ENCODE results near the gene RUNX2.

Gene RUNX2

DNA sequence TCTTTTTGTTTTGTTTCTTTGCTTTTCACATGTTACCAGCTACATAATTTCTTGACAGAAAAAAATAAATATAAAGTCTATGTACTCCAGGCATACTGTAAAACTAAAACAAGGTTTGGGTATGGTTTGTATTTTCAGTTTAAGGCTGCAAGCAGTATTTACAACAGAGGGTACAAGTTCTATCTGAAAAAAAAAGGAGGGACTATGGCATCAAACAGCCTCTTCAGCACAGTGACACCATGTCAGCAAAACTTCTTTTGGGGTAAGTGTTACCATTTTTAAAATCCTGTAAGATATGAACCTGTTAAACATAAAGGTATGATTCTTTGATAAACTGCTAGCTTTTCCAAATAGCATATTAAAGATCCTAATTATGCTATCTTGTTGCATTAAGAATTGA is 393 bp downstream of the RUNX2 start:
- peaks cover 0 to 8% (median 2%) of the 10 kb centered on the region in 10 experiments; a peak in 6 of 20 replicates for H3K4me1 ChIP-seq

DNA sequence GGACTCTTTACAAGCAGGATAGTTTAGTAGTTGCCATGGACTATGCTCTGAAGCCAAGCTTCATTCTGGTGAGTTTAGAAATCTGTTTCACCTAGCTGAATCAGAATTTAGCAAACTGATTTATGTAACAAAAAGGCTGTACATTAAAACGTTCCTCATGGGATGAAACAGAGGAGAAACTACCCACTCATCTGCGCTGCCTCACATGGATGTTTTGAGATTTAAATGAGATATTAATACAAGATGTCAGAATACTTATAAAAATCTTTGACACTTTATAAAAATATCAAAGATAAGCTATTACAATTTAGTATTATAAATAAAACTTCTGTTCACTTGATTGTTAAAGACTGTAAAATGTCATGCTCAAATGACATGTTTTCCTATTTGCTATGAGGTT is 16.8 kb downstream of the RUNX2 start:
- no peaks in the 10 kb centered on the region for H3K9me3 ChIP-seq (replicated peaks in 1 of 11)
- no peak overlapping the region for H3K27ac ChIP-seq
- H3K4me3 ChIP-seq: no peak overlapping the region
- no peak overlapping the region for H3K9ac ChIP-seq
- H3K4me1 ChIP-seq: no peaks in the 10 kb centered on the region
- no peak for TF ChIP-seq Cebpa-rat (IDR thresholded peaks at IDR 0.05)
- H3K4me2 ChIP-seq: no peak overlapping the region
- no peaks in the 10 kb centered on the region for H3K36me3 ChIP-seq
- H3K27me3 ChIP-seq: no peaks in the 10 kb centered on the region
- H4K20me1 ChIP-seq: no peaks in the 10 kb centered on the region

More for the DNA sequence above, 393 bp downstream of the RUNX2 start:
- no peaks in the 10 kb centered on the region for H3K36me3 ChIP-seq
- H3K4me2 ChIP-seq: no peak overlapping the region
- H4K20me1 ChIP-seq: no peaks in the 10 kb centered on the region
- H3K9me3 ChIP-seq (replicated peaks in 1 of 11): no peaks in the 10 kb centered on the region
- no peak for TF ChIP-seq Cebpa-rat (IDR thresholded peaks at IDR 0.05)
- no peak overlapping the region for H3K4me3 ChIP-seq
- no peak overlapping the region for H3K9ac ChIP-seq
- H3K27me3 ChIP-seq: no peaks in the 10 kb centered on the region
- H3K27ac ChIP-seq: no peak overlapping the region

DNA sequence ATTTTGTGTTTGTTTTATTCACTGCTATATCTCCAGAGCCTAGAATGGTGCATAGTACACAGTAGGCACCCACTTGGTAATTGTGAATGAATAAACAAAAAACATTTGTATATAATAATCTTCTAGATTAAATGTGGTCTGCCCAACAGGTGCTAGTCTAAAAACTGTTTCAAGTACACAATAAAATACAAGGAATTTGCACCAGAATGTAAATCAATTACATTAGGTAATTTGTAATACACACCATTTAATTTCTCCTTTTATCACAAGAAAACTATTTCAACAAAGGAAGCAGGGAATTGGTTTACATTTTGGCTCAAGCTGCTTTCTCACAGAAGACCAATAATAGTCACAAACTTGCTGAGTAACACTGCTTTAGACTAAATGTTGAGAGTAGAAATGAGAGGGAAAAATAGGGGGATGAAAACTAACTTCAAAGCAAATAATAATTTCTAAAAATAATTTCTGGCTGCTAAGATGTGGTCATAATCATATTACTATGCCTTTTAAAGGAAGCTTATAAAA is 22.1 kb downstream of the RUNX2 start:
- Histone ChIP-seq H3K4me1 (peaks cover 0 to 5% (median 0%) of the 10 kb centered on the region in 10 experiments; a peak in 2 of 20 replicates), H3K4me3 (no peak overlapping the region), H3K9ac (no peak overlapping the region), H3K27me3 (no peaks in the 10 kb centered on the region), H3K9me3 (replicated peaks in 1 of 11) (no peaks in the 10 kb centered on the region), H3K4me2 (no peak overlapping the region), H4K20me1 (no peaks in the 10 kb centered on the region), H3K27ac (no peak overlapping the region), H3K36me3 (no peaks in the 10 kb centered on the region)
- no peak for TF ChIP-seq Cebpa-rat (IDR thresholded peaks at IDR 0.05)

DNA sequence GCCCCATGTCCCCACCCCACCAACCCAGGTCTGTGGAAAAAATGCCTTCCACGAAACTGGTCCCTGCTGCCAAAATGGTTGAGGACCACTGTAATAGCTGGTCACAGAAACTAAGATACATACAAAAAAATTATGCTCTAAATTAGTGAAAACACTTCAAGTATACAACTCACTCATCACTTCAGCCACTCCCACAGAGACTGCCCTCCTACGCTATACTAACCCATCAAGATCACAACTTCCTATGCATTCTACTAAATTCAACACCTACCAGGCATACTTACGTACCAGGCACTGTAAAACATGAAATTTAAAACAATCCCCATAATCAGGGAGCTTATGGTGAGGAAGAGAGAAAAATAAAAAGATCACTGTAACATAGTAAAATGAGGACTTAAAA is 22.9 kb downstream of the RUNX2 start:
- no peak for TF ChIP-seq Cebpa-rat (IDR thresholded peaks at IDR 0.05)
- H3K9ac ChIP-seq: no peak overlapping the region

DNA sequence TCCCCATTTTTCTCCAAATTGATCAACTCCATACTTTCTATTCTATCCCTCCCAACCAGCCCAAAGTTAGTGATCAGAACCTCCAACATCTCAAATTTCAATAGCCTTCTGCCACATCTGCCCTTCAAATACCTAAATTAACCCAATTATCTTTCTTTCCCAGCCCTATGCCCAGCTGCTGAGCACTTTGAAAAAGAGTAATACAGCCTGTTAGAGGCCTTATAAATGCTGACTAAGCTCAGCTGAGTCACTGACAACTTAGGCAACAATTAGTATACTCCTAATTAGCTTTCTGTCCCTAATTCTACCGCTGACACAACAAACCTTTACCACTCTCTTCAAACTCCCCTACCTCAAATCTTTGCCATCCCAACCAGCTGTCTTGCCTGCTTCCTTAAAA is 23.5 kb downstream of the RUNX2 start:
- no peaks in the 10 kb centered on the region for H3K27me3 ChIP-seq

More for the DNA sequence above, 22.9 kb downstream of the RUNX2 start:
- no peaks in the 10 kb centered on the region for H4K20me1 ChIP-seq
- no peaks in the 10 kb centered on the region for H3K27me3 ChIP-seq
- peaks cover 0 to 5% (median 0%) of the 10 kb centered on the region in 10 experiments; a peak in 2 of 20 replicates for H3K4me1 ChIP-seq
- H3K27ac ChIP-seq: no peak overlapping the region
- H3K4me3 ChIP-seq: no peak overlapping the region
- H3K36me3 ChIP-seq: no peaks in the 10 kb centered on the region
- H3K4me2 ChIP-seq: no peak overlapping the region
- no peaks in the 10 kb centered on the region for H3K9me3 ChIP-seq (replicated peaks in 1 of 11)

DNA sequence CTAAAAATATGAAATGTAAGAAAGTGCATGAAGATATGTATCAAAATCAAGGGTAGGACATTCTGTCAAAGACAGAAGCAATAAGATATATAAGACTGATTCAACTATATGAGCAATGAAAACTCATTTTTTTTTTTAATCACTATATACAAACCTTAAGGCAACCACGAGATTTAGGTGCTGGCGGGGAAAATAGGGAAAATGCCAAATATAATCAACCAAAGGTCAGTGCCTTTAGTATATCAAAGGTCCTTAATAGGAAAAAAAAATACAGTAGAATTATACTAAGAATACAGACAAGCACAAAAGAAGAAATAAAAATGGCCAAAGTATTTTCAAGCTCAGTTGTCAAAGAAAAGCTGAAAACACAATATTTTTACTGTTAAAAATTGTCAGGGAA is 25.5 kb downstream of the RUNX2 start:
- H3K9me3 ChIP-seq (replicated peaks in 1 of 11): no peaks in the 10 kb centered on the region
- no peaks in the 10 kb centered on the region for H4K20me1 ChIP-seq
- no peaks in the 10 kb centered on the region for H3K36me3 ChIP-seq
- no peaks in the 10 kb centered on the region for H3K27me3 ChIP-seq
- no peak for TF ChIP-seq Cebpa-rat (IDR thresholded peaks at IDR 0.05)
- H3K4me2 ChIP-seq: no peak overlapping the region
- no peak overlapping the region for H3K4me3 ChIP-seq
- H3K9ac ChIP-seq: no peak overlapping the region
- peaks cover 0 to 5% (median 0%) of the 10 kb centered on the region in 10 experiments; a peak in 2 of 20 replicates for H3K4me1 ChIP-seq
- H3K27ac ChIP-seq: no peak overlapping the region

More for the DNA sequence above, 23.5 kb downstream of the RUNX2 start:
- no peak for TF ChIP-seq Cebpa-rat (IDR thresholded peaks at IDR 0.05)
- Histone ChIP-seq H3K36me3 (no peaks in the 10 kb centered on the region), H3K9me3 (replicated peaks in 1 of 11) (no peaks in the 10 kb centered on the region), H3K4me2 (no peak overlapping the region), H3K9ac (no peak overlapping the region), H3K4me1 (peaks cover 0 to 5% (median 0%) of the 10 kb centered on the region in 10 experiments; a peak in 2 of 20 replicates), H3K27ac (no peak overlapping the region), H3K4me3 (no peak overlapping the region), H4K20me1 (no peaks in the 10 kb centered on the region)

DNA sequence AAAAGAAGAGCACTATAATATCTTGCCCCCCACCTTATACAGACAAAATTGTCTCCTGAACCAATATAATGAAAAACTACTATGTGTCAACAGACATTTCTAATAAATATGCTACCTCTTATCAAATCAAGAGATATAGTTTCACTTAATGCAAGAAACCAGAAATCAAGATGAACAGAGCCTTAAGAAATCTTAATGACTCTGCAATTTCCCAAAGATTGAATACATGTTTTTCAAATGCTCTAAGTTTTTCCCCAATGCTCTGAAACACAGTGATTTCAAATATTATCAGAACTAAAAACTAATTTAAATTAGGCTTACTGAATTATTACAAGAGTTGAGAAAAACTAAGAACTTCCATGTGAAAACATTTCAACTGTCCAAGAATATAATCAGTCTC is 36.3 kb downstream of the RUNX2 start:
- H3K4me1 ChIP-seq: peaks cover 0 to 6% (median 0%) of the 10 kb centered on the region in 10 experiments; a peak in 1 of 20 replicates
- H3K27ac ChIP-seq: no peak overlapping the region
- H3K9me3 ChIP-seq (replicated peaks in 1 of 11): no peaks in the 10 kb centered on the region
- H4K20me1 ChIP-seq: no peaks in the 10 kb centered on the region
- no peak overlapping the region for H3K9ac ChIP-seq
- no peaks in the 10 kb centered on the region for H3K27me3 ChIP-seq
- no peak overlapping the region for H3K4me3 ChIP-seq
- H3K36me3 ChIP-seq: no peaks in the 10 kb centered on the region
- no peak for TF ChIP-seq Cebpa-rat (IDR thresholded peaks at IDR 0.05)
- H3K4me2 ChIP-seq: no peak overlapping the region

DNA sequence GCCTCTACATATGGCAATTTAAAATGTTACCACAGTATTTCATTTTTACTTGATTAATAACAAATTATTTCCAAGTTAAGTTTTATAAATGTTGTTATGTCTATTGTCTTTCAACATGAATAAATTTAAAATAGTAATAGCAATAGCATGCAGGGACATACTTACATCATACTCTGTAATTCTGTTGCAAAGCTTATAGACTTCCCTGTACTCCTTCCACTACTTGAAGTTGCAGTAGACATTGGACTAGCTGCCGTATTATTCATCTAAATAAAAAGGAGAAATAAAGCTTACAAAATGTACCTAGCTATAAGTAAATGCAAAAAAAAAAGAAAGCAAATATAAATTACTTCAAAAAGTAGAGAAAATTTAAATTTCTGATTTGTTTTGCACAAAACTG is 36.9 kb downstream of the RUNX2 start:
- Histone ChIP-seq H3K9me3 (replicated peaks in 1 of 11) (no peaks in the 10 kb centered on the region), H3K27me3 (no peaks in the 10 kb centered on the region), H4K20me1 (no peaks in the 10 kb centered on the region), H3K9ac (no peak overlapping the region), H3K4me1 (peaks cover 0 to 6% (median 0%) of the 10 kb centered on the region in 10 experiments; a peak in 1 of 20 replicates), H3K4me2 (no peak overlapping the region), H3K27ac (no peak overlapping the region), H3K36me3 (no peaks in the 10 kb centered on the region), H3K4me3 (no peak overlapping the region)
- no peak for TF ChIP-seq Cebpa-rat (IDR thresholded peaks at IDR 0.05)

DNA sequence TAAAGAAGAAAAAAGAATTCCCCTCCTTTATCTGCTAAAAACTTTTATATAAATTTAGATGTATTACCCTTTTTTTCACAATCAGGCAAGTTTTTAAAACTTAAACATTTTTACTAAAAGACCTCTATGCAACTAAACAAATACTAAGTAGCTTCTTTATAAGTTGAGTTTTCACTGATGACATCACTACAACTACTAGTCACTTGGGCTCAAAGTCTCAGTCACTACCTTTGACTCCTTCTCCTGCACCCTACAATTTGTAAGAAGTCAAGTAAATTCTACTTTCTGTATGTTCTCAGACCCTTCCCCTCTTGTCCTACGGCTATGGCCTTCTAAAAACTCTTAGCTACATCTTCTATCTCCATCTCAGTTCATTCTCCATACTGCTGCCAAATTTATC is 38.4 kb downstream of the RUNX2 start:
- no peak for TF ChIP-seq Cebpa-rat (IDR thresholded peaks at IDR 0.05)
- Histone ChIP-seq H3K36me3 (no peaks in the 10 kb centered on the region), H3K4me1 (peaks cover 0 to 6% (median 0%) of the 10 kb centered on the region in 10 experiments; a peak in 1 of 20 replicates), H3K4me2 (no peak overlapping the region), H3K27me3 (no peaks in the 10 kb centered on the region), H3K9me3 (replicated peaks in 1 of 11) (no peaks in the 10 kb centered on the region), H3K9ac (no peak overlapping the region), H3K4me3 (no peak overlapping the region), H4K20me1 (no peaks in the 10 kb centered on the region), H3K27ac (no peak overlapping the region)

DNA sequence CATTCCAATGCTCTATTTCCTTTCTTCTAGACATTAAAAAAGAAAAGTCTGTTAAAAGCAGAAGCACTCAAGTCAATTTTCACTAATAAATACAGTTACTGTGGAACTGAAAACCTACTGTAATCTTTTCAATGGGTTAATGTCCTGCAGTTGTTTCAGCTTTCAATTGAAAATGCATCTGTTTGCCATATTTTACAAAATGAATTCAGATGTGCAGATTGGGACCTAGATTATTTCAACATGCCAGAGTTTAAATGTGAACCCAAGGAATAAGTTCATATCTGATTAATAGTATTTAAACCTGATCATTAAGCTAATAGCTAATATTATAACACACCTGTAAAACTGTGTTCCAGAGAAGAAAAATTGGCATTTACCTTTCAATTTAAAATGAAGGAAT is 39.9 kb downstream of the RUNX2 start:
- H3K27me3 ChIP-seq: no peaks in the 10 kb centered on the region
- H3K9ac ChIP-seq: no peak overlapping the region
- no peaks in the 10 kb centered on the region for H3K36me3 ChIP-seq
- H3K4me2 ChIP-seq: no peak overlapping the region
- H3K27ac ChIP-seq: no peak overlapping the region
- peaks cover 0 to 6% (median 0%) of the 10 kb centered on the region in 10 experiments; a peak in 1 of 20 replicates for H3K4me1 ChIP-seq
- no peaks in the 10 kb centered on the region for H3K9me3 ChIP-seq (replicated peaks in 1 of 11)
- no peak for TF ChIP-seq Cebpa-rat (IDR thresholded peaks at IDR 0.05)
- no peaks in the 10 kb centered on the region for H4K20me1 ChIP-seq
- H3K4me3 ChIP-seq: no peak overlapping the region

All from BLaER1 treated with 17β-estradiol and CSF1 and Interleukin-3, amounts not matched to agents 10 nM and 100 nM (cell line).